Endometrial microvascular endothelial cells (primary cell): Measurements from ENCODE around the gene UQCC5. TPM values are rescaled to one million over a fixed set of nuclear protein-coding genes. Genes with fewer than 3 reads are reported as not detected.

Experiments
- in situ Hi-C: cut with HindIII; loops from 2 replicates; pipeline ENCODE4 v1.10.0; 2017; ENCODE audit warnings: low sequenced_read_pairs, low pct_unique_long_range_greater_than_20kb; ENCODE audit errors: inconsistent ontology term
- total RNA-seq: library from RNA; depleted of rRNA; stranded (reverse); fragments of >200 nt; gene quantifications from one replicate; pipeline ENCODE4 v1.2.3, GENCODE V29; 2015; ENCODE audit errors: inconsistent ontology term

Gene UQCC5
- total RNA-seq, 1 donor from 2014 or later: 0.84 TPM

- in situ Hi-C loops: no loop called here
Measured at GRCh38 chr3:52502808-52503350, 33.5 kb upstream of the UQCC5 start.

- in situ Hi-C loops: no loop called here
Measured at GRCh38 chr3:52503788-52504424, 32.5 kb upstream of the UQCC5 start.

DNA sequence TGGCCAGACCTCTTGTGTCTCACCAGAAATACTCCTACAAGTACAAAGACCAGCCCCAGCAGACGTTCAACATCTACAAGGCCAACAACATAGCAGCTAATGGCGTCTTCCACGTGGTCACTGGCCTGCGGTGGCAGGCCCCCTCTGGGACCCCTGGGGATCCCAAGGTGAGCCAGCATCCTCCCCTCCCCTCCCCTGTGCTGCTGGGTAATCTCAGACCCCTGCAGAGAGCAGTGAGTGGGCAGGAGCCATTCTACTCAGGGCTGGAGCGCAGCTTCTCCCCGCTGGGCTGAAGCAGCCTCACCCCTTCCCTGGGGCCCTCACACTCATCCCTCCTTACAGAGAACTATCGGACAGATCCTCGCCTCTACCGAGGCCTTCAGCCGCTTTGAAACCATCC lies 31.4 kb upstream of the UQCC5 start:
- in situ Hi-C loops: no loop called here

DNA sequence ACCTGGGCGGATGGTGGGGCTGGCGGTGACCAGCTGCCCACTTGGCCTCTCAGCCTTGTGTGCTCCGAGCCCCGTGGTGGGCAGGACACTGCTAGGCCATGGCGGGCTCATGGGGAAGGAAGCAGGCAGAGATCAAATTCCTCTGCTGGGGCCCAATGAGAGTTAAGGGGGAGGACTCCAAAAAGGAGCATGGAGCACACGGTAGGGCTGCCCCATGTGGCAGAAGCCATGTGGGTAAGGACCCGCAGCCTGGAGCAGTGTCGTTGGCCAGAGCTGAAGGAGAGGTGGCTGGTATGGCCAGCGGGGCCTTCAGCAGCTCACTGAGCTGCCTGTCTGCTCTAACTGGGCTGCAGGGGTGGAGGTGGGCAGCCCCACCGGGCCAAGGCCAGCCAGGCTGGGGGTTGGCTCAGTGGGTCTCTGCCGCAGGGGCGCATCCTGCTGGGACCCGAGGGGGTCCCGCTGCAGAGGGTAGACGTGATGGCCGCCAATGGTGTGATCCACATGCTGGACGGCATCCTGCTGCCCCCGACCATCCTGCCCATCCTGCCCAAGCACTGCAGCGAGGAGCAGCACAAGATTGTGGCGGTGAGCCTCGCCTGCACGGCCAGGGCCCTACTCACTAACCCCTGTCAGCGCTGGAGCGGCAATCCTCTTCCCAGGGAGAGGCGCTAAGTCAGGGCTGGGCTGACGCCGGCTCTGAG lies 30.0 kb upstream of the UQCC5 start:
- in situ Hi-C loops: no loop called here

GRCh38 chr3:52507359-52507758 lies 29.0 kb upstream of the UQCC5 start:
- in situ Hi-C loops: no loop called here

DNA sequence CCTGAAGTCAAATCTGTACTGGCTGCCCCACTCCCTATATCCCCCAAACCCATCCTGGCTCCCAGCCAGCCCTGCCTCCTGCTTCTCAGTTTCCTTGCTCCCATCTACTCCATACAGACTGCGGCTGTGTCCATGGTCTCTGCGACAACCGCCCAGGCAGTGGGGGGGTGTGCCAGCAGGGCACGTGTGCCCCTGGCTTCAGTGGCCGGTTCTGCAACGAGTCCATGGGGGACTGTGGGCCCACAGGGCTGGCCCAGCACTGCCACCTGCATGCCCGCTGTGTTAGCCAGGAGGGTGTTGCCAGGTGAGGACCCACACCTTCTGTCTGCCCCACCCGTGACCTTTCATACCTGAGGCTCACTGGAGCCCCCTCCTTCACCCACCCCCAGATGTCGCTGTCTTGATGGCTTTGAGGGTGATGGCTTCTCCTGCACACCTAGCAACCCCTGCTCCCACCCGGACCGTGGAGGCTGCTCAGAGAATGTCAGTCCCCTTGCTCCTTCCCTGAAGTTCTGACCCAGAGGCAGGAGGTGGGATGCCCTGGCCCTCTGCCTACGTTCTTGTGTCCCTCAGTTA lies 26.6 kb upstream of the UQCC5 start:
- in situ Hi-C loops: no loop called here

GRCh38 chr3:52511509-52511908 lies 24.9 kb upstream of the UQCC5 start:
- in situ Hi-C loops: no loop called here

- in situ Hi-C loops: no loop called here
Measured at GRCh38 chr3:52512105-52512504, 24.3 kb upstream of the UQCC5 start.

- in situ Hi-C loops: no loop called here
Measured at GRCh38 chr3:52512727-52513126, 23.7 kb upstream of the UQCC5 start.

DNA sequence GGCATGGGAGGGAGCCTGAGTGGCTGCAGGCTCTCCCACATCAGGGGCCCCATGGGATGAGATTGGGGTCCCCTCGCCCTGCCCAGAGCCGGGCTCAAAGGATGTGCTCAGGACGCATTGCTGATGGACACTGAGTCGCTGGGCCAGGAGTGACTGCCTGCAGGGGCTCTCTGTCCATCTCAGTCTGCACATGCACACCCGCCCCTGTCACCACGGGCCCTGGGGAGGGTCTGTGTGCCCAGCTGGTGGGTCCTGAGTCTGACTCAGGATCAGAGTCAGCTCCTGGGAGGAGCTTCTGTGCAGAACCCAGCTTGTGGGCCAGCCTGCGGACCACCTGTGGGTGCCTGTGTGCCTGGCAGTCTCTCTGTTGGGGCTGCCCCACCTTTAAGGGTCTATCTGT lies 23.1 kb upstream of the UQCC5 start:
- in situ Hi-C loops: no loop called here

- in situ Hi-C loops: no loop called here
Measured at GRCh38 chr3:52514576-52514975, 21.8 kb upstream of the UQCC5 start.

- in situ Hi-C loops: no loop called here
Measured at GRCh38 chr3:52515192-52515591, 21.2 kb upstream of the UQCC5 start.

- in situ Hi-C loops: no loop called here
Measured at GRCh38 chr3:52516509-52517195, 19.8 kb upstream of the UQCC5 start.

DNA sequence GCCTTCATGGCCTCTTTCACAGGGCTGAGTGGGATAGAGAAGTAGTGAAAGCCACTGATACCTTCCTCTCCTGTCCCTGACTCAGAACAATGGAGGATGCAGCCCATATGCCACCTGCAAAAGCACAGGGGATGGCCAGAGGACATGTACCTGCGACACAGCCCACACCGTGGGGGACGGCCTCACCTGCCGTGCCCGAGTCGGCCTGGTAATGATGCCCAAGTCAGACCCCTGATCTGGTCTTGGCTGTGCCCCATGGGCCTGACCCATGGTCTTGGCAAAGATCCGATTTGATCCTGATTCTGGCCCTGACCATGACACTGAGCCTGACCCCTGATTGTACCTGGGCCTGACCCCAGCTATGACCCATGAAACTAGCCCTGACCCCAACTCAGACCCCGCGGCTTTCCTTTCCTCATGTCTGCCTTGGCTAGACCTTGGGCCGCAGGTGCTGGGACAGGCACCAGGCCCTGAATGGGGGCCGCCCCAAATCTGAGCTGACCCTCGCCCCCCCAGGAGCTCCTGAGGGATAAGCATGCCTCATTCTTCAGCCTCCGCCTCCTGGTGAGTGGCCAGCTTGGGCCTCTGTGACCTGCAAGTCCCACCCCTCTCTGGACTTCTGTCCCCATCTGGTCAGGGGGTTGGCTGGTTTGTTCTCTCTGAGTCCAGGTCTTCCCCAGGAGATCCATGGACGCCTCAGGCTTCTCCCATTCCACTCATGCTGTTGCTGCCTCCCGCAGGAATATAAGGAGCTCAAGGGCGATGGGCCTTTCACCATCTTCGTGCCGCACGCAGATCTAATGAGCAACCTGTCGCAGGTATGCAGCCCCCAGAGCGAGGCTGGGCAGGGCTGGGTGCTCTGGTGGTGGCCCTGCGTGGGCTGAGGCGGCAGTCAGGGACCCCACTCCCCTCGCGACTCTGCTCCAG lies 18.3 kb upstream of the UQCC5 start:
- in situ Hi-C loops: no loop called here

- in situ Hi-C loops: no loop called here
Measured at GRCh38 chr3:52518723-52519444, 17.5 kb upstream of the UQCC5 start.

- in situ Hi-C loops: no loop called here
Measured at GRCh38 chr3:52519445-52520140, 16.8 kb upstream of the UQCC5 start.

- in situ Hi-C loops: no loop called here
Measured at GRCh38 chr3:52520141-52520667, 16.2 kb upstream of the UQCC5 start.
